GM23338 (cell line): ENCODE data around the gene RDH5. TPM values are rescaled to one million over a fixed set of nuclear protein-coding genes. Genes with fewer than 3 reads are reported as not detected.

Source experiments
- ATAC-seq: fragments of 200-7000 bp; cut with Tn5 transposase; 3 replicates; pipeline ENCODE4 v1.9.1; 2020
- DNase-seq: peaks from one replicate; pipeline ENCODE4 v3.0.0-alpha.2; 2015; ENCODE audit warnings: low spot score
- H2AFZ ChIP-seq: fragments of 200-600 bp; sonication (generic); 2 replicates; pipeline ENCODE4 v1.8.0; 2016; ENCODE audit warnings: antibody characterized with exemption, mild to moderate bottlenecking, moderate library complexity
- H3F3A ChIP-seq: fragments of 200-600 bp; sonication (generic); replicated peaks from 2 replicates; pipeline ENCODE4 v1.8.0; 2017; ENCODE audit warnings: antibody characterized with exemption, mixed run types, low read depth
- H3K27ac ChIP-seq: fragments of 200-600 bp; sonication (generic); 2 replicates; pipeline ENCODE4 v1.6.1; 2016; ENCODE audit warnings: low read depth
- H3K27me3 ChIP-seq: fragments of 200-600 bp; sonication (generic); 2 replicates; pipeline ENCODE4 v1.8.0; 2016; ENCODE audit warnings: mild to moderate bottlenecking, mixed run types, moderate library complexity; ENCODE audit not compliant: insufficient read depth
- H3K36me3 ChIP-seq: fragments of 200-600 bp; sonication (generic); 2 replicates; pipeline ENCODE4 v1.8.0; 2016; ENCODE audit warnings: mild to moderate bottlenecking; ENCODE audit not compliant: insufficient read depth
- H3K4me1 ChIP-seq: fragments of 200-600 bp; sonication (generic); 2 replicates; pipeline ENCODE4 v1.8.0; 2016; ENCODE audit warnings: mild to moderate bottlenecking, moderate library complexity; ENCODE audit not compliant: insufficient read depth
- H3K4me2 ChIP-seq: fragments of 200-600 bp; sonication (generic); 2 replicates; pipeline ENCODE4 v1.7.1; 2017; ENCODE audit warnings: mixed run types
- H3K4me3 ChIP-seq: fragments of 200-600 bp; sonication (generic); 2 replicates; pipeline ENCODE4 v1.6.1; 2016; ENCODE audit warnings: mixed run types
- H3K79me2 ChIP-seq: fragments of 200-600 bp; sonication (generic); replicated peaks from 2 replicates; pipeline ENCODE4 v1.8.0; 2017; ENCODE audit warnings: mild to moderate bottlenecking; ENCODE audit not compliant: insufficient read depth
- H3K9me2 ChIP-seq: fragments of 200-600 bp; sonication (generic); 2 replicates; pipeline ENCODE4 v1.8.0; 2017; ENCODE audit not compliant: insufficient read depth
- H4K20me1 ChIP-seq: fragments of 200-600 bp; sonication (generic); replicated peaks from 2 replicates; pipeline ENCODE4 v1.8.0; 2017; ENCODE audit warnings: mild to moderate bottlenecking; ENCODE audit not compliant: insufficient read depth
- H3K27ac Mint-ChIP-seq: 2 replicates; pipeline ENCODE4 v1.8.0; 2020; ENCODE audit warnings: inconsistent platforms, mild to moderate bottlenecking, moderate library complexity, mixed read lengths
- H3K27me3 Mint-ChIP-seq: 3 replicates; pipeline ENCODE4 v1.8.0; 2022; ENCODE audit warnings: low read depth, mild to moderate bottlenecking, moderate library complexity, mixed read lengths, inconsistent platforms; ENCODE audit not compliant: insufficient read depth, poor library complexity
- H3K36me3 Mint-ChIP-seq: 3 replicates; pipeline ENCODE4 v1.8.0; 2021; ENCODE audit warnings: low read depth, mild to moderate bottlenecking, inconsistent platforms, moderate library complexity, mixed read lengths
- H3K4me1 Mint-ChIP-seq: 3 replicates; pipeline ENCODE4 v1.8.0; 2020; ENCODE audit warnings: mild to moderate bottlenecking, inconsistent platforms, mixed read lengths
- H3K4me3 Mint-ChIP-seq: 3 replicates; pipeline ENCODE4 v1.8.0; 2021; ENCODE audit warnings: moderate library complexity, mild to moderate bottlenecking, inconsistent platforms, mixed read lengths
- H3K9me3 Mint-ChIP-seq: 3 replicates; pipeline ENCODE4 v1.8.0; 2020; ENCODE audit warnings: moderate library complexity, mild to moderate bottlenecking, inconsistent platforms, mixed read lengths
- ETS1 ChIP-seq: IDR thresholded peaks from 2 replicates; pipeline ENCODE4 v1.6.1; 2016; ENCODE audit warnings: antibody characterized with exemption
- EZH2 ChIP-seq: fragments of 200-600 bp; sonication (generic); IDR thresholded peaks from one replicate; pipeline ENCODE4 v1.8.0; 2017; ENCODE audit warnings: antibody characterized with exemption, mild to moderate bottlenecking, low read depth; ENCODE audit not compliant: unreplicated experiment
- EZH2phosphoT487 ChIP-seq: fragments of 200-600 bp; sonication (generic); IDR thresholded peaks from one replicate; pipeline ENCODE4 v1.8.1; 2018; ENCODE audit warnings: antibody characterized with exemption; ENCODE audit not compliant: unreplicated experiment
- NANOG ChIP-seq: IDR thresholded peaks from 2 replicates; pipeline ENCODE4 v1.6.1; 2016; ENCODE audit warnings: antibody characterized with exemption, borderline replicate concordance
- POLR2AphosphoS5 ChIP-seq: IDR thresholded peaks from 2 replicates; pipeline ENCODE4 v1.6.1; 2016; ENCODE audit warnings: antibody characterized with exemption, low read depth
- ZNF114 ChIP-seq: fragments of 250-450 bp; sonication (Bioruptor Pico); IDR thresholded peaks from 2 replicates; pipeline ENCODE4 v1.5.0; 2020; ENCODE audit warnings: mild to moderate bottlenecking, moderate library complexity
- ZNF462 ChIP-seq: fragments of 250-450 bp; sonication (Bioruptor Pico); IDR thresholded peaks from 2 replicates; pipeline ENCODE4 v1.5.0; 2020; ENCODE audit warnings: mild to moderate bottlenecking, moderate library complexity
- polyA plus RNA-seq: library from polyadenylated mRNA; unstranded; fragments of >200 nt; fragmentation: Nextera tagmentation; extraction: Ambion mirVana; gene quantifications from 2 replicates; pipeline ENCODE4 v1.2.1, GENCODE V29; 2016
- total RNA-seq: library from RNA; depleted of rRNA; stranded (reverse); fragments of >200 nt; shearing (Covaris generic); gene quantifications from 2 replicates; pipeline ENCODE4 v1.2.3, GENCODE V29; 2014

Gene RDH5
- total and polyA plus RNA-seq, 2 experiments from 2014 or later: 3.9 to 7.5 TPM

- TF ChIP-seq ZNF462 (CRISPR knock-in tag): no peak
These were observed 25.4 kb downstream of the RDH5 start (continued) for GRCh38 chr12:55745361-55746173.

GRCh38 chr12:55746174-55746912 is 26.1 kb downstream of the RDH5 start:
- ATAC-seq (no peak), DNase-seq (no peak)
- peak overlapping the region; percentile 99 for H3K27ac ChIP-seq
- H4K20me1 ChIP-seq: peaks cover 29% of the 10 kb centered on the region
- peak overlapping the region; percentile 85 for H3K4me2 ChIP-seq
- peaks cover 21% of the 10 kb centered on the region for H3F3A ChIP-seq
- Mint-ChIP-seq H3K27me3 (peaks cover 19% of the 10 kb centered on the region), H3K36me3 (peaks cover 46% of the 10 kb centered on the region), H3K9me3 (no peaks in the 10 kb centered on the region; the same call in 2 of the 3 replicates), H3K4me3 (peak overlapping the region; percentile 94), H3K4me1 (peaks cover 66% of the 10 kb centered on the region), H3K27ac (peak overlapping the region; percentile 76)
- peaks cover 15% of the 10 kb centered on the region for H3K36me3 ChIP-seq
- no peak overlapping the region for H2AFZ ChIP-seq
- peak overlapping the region; percentile 95 for H3K4me3 ChIP-seq
- H3K79me2 ChIP-seq: peaks cover 47% of the 10 kb centered on the region
- H3K9me2 ChIP-seq: 0 out of 2 replicates have a peak, but pooled peaks cover 4% of the 10 kb centered on the region
- H3K27me3 ChIP-seq: no peaks in the 10 kb centered on the region
- H3K4me1 ChIP-seq: peaks cover 58% of the 10 kb centered on the region
- TF ChIP-seq ETS1 (no peak), POLR2AphosphoS5 (no peak; the same call in 1 of the 2 replicates), EZH2phosphoT487 (no peak), NANOG (no peak), ZNF114 (CRISPR knock-in tag) (no peak), EZH2 (no peak)
